Superior temporal gyrus (tissue), 1 donor: Measurements from ENCODE around the gene DOCK10.

Source experiments
- DNase-seq: peaks from one replicate; pipeline ENCODE4 v3.0.0-alpha.2; 2016; ENCODE audit errors: extremely low spot score

The DOCK10 gene

DNA sequence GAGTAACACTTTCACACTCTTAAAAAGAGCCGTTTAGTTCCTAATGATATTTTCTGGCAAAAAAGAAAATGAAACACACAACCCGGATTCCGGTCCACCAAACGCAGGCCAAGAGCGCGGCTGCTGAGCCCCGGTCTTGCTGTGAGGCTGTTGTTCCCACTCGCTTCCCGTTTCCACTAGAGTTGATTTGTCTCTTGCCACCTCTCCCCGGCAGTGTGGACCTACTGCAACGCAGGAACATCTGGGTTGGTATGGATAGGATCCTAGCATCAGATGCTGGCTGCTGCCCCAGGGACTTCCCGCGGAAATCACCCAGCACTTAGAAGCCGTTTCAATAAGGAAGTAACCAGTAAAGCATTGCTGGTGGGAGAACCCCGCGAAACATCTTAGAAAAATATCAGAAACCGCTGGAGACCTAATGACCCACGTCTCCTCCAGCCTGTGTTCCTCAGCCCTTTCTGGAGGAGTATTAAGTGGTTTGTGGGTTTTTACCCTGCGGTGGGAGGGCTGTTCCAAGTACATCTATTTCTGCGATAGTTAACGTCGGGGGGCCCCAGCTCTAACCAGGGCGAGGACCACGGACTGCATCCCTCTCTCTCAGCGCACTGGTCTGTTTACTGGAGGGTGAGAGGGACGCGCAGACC lies 939 bp downstream of the DOCK10 start:
- peak; percentile 72 for DNase-seq

DNA sequence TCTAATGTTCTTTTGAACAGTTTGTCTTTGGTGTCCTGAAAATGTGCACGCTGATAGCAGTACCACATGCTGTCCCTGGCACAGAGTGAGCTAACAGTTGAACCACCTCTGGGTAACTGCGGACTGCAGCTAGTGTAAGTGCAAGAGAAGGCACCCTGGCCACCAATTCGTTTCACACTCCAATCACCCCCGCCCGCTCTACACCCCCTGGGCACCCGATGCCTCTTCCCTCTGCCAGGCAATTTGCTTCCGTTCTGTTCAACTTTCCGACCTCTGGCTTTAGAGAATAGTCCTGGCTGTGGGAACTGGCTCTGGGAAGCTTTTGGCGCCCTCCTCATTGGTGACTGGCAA lies 1.4 kb downstream of the DOCK10 start:
- DNase-seq: peak; percentile 79

DNA sequence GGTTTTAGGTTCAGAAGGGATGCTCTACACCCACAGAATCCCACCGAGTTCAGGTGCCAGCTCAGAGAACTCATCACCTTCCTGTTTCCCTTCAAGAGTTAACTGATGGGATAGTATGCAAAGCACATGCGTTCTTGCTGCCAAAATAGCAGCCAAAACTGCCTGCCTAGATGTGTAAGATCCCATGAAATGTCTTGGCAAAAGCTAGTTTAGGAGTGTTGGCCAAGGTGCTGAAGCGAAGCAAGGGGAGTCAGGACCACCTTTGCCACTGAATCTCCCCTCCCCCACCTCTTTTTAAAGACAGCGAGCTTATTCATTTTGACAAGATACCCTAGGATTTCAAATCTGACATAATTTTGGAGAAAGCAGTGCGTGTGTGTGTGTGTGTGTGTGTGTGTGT lies 2.1 kb downstream of the DOCK10 start:
- DNase-seq: peak; percentile 48

DNA sequence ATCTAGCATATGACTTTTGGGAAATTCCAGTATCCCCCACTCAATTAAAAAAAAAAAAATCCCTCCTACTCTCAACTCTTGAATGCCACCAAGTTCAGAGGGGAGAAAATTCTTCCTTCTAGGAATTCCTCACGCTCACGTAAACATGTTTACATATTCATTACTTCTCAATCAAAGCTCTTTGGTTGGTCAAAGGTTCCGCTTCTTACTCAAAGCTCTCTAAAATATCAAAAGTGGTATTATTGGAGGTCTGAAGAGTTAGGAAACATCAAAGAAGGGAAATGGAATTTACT lies 4.1 kb downstream of the DOCK10 start:
- no peak for DNase-seq

DNA sequence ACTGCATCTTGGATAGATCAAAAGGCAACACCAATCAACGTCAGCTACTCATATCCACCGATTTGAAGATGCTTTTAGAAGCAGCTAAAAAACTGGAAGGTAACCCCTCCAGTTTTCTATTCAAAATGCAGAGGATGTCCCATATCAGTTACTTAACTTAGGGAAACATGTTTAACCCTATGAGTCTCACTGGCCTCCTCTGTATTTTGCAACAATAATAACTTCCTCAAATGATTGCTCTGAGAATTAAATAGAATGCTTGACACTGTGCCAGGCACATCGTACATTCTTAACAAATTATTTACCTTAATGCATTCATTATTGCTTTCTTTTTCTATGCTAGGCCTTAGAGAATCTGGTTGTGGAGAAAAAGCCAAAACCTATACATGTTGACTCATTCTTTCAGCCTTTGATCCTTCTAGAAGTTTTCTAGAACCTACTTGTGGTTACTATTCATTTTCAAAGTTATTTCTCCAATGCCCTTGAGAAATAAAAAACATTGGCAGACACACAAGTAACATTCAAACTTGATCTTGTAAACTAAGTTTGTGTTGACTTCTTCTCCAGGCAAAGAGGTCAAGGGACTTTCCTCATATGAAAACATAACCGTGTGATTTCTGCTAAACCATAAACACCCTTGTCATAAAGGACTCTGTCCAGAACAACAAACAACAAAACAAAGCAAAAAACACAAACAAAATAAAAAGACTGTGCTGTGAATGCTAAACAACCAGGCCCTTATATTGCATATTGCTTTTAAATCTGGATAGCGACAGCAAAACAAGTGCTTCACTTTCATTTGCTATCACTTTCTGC lies 4.6 kb downstream of the DOCK10 start:
- no peak for DNase-seq

DNA sequence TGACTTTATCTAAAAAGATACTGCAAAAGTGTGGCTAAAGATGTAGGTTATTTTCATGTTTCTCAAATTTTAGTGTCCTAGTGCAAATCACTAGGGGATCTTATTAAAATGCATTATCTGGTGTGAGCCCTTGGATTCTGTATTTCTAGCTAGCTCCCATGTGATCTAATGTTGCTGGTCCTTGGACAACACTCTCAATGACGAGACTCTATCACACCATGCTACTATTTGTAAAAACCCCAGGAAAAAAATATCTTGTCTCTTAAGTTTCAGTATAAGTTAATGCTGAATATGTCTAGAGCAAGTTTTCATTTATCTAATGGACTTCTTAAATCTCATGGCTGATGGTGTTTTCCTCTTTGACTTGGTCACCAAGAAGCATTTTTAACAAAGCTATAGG lies 5.8 kb downstream of the DOCK10 start:
- peak; percentile 60 for DNase-seq

DNA sequence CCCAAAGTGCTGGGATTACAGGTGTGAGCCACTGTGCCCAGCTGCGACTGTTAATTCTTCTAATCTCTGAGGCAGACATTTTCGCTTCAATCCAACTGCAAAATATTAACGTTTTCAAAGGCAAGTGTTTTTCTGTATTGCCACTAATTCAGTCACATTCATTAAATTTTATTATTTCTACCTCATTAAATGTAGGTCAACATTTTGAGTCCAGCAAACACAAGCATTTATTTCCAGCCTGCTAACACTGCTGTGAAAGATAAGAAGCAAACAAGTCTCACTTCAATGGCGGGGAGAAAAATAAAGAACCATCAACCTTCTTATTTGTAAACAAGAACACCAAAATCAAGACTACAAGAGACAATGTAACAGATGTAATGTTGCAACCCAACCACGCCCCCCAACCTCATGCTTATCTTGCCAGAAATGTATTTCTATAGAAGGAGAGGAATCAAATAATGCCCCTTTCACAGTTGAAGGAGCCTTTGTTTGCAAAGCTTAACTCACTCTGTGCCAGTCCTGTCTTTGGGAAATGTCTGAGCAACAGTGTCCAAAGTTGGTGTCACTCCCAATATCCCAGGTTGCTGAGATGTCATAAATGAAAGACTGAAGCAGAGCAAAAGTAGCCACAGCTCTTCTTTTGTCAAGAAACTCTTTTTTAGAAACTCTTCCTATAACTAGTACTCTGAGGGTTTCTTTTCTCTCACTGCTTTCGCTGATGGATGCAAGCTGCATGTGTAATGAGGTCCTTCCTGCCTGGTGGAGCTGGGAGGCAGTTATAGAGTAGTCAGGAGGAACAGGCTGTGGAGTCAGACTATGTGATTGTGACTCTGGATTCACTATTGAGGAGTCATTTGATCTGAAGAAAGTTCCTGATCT lies 8.6 kb downstream of the DOCK10 start:
- DNase-seq: peak; percentile 78

DNA sequence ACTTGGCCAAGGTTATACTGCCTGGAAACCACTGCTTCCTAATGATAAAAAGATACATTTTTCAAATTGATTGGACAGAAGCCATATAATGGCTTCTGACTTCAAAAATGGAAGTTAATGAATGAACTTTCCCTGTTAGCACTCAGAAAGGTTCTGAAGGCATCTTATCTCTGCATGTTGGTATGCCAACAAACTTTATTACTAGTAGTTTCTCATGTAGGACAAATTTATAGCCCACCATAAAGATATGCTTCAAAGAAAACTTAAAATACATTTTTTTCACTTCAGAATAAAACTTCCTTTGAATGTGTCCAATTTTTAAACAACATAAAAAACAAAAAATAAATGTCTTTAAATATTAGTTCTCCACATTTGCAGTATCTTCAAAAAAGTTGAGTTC lies 10.0 kb downstream of the DOCK10 start:
- no peak for DNase-seq

DNA sequence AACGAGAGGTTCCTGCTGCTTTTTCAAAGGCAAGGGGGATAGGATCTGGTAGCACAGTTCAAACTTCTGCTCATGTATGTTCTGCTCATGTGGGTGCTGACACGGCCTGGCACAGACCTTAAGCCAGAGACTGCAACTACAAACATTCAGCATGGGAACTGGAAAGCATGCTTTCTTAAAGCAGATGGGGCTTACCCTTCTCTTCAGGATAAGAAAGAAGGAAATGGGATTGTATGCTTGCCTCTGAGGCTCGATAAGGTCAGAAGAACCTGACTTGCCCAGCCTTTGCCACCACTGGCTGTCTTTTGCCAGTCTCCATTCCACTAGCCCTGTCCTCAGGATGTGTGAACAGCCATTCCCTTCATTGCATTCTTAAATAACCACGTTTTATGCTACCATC lies 10.7 kb downstream of the DOCK10 start:
- DNase-seq: no peak

DNA sequence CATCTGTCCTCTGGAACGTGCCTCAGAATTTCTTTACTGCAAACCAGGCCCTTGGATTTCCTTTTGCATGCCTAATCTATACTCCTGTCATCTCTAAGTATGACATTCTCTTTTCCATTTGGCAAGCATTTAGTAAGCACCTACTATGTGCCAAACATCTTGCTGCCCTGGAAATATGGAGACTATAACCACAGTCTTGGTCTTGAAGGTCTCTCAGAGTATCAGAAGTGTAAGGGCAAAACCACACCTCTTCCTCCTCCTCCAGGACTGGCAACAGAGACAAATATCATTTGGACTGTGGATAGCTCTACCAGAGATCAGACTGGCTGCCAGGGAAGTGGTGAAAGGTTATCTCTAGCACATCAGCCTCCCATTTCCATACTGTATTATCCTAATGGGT lies 11.4 kb downstream of the DOCK10 start:
- no peak for DNase-seq

DNA sequence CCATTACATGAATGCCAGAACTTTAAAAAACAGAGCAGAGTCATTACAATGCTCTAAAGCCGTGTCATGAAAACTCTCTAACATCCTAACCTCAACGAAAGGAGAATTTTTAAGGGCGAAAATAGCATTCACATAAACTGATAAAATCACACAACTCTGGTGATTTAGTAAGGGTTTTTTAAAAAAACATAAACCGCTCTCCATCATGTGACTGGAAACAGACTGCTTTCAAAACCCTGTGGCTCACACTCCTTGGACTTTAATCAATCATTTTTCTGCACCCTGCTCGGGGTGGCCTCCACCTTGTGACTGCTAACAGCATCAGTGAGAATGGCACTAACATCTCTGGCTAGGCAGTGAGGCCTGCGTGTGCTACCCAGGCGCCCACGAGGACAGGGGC lies 12.1 kb downstream of the DOCK10 start:
- DNase-seq: no peak

DNA sequence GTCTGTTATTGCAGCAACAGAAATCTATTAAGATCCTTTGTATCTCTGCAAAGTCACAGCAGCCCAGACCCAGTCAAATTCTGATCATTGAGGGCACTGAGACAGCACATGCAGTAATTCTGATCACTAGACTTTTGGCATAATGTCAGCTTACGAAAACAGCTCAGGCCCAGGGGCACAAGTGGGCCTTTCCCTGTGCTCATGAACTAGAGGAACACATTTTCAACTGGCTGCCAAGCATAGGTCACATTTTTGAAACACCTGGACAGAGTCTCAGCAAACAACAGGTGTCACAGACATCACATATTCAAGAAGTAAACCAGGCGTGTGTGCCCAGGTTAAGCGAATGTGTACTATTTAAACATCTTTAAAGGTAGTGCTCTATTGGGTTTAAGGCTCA lies 13.7 kb downstream of the DOCK10 start:
- DNase-seq: no peak

DNA sequence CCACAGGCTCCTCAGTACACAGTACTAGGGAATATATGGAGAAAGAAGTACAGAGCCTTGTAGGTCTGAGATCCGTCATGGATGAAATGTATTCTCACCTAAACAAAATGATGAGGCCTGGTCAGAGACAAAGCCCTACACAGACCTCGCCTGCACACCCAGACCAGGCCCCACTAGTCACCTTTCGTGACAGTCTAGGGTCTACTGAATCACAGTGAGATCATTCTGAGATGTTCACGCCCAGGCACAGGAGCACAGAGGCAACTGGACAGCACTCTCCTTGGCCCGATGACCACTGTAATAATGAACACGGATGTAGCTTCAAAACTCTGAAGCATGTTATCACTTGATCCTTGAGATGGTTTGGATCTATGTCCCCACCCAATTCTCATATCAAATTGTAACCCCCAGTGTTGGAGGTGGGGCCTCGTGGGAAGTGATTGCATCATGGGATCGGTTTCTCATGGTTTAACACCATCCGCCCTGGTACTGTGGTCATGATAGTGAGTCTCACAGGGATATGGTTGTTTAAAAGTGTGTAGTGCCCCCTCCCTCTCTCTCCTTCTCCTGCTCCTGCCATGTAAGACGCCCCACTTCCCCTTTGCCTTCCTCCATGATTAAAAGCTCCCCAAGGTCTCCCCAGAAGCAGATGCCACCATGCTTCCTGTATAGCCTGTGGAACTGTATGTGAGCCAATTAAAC lies 15.1 kb downstream of the DOCK10 start:
- DNase-seq: no peak

DNA sequence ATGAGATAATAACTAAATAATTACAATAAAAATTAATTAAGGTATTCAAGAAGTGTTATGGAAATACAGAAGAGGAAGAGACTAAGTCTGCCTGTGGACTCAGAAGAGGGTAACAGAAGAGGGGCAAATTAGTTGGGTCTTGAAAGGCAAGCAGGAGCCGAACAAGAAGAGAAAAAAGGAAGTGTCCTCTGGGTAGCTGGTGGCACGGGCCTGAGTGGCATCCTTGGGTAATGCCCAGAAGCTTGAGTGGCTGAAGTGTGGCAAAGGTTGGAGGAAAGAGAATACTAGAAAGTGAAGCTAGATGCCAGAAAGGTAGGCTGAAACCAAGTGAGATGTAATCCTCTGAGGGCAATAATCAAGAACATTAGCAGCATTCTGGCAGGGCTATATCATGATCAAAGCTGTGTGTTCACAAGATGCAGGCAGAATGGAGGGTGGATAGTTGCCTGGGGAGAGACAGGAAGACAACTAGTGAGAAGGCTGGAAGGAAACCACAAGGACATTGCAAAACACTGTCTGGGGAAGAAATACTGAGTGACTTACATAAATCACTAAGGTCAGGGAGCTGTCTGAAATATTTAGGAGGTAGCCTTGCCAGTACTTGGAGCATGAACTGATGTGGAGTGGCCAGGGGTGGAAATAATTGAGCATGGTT lies 16.2 kb downstream of the DOCK10 start:
- no peak for DNase-seq

DNA sequence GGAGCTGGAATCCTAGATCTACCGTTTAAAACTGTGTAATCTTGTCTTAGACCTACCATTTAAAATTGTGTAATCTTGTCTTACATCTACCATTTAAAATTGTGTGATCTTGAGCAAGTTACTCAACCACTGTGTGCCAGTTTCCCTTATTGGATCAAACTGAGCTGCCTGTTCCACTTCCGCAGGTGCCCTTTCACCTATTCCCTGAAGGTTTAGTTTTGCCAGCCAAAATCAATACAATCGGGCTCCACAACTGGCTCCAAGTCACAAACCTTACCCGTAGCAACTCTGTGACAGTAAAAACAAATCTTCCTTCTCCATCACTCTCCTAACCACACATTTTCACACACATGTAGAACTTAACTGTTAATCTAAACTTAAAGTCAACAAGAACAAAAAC lies 20.1 kb downstream of the DOCK10 start:
- DNase-seq: no peak

DNA sequence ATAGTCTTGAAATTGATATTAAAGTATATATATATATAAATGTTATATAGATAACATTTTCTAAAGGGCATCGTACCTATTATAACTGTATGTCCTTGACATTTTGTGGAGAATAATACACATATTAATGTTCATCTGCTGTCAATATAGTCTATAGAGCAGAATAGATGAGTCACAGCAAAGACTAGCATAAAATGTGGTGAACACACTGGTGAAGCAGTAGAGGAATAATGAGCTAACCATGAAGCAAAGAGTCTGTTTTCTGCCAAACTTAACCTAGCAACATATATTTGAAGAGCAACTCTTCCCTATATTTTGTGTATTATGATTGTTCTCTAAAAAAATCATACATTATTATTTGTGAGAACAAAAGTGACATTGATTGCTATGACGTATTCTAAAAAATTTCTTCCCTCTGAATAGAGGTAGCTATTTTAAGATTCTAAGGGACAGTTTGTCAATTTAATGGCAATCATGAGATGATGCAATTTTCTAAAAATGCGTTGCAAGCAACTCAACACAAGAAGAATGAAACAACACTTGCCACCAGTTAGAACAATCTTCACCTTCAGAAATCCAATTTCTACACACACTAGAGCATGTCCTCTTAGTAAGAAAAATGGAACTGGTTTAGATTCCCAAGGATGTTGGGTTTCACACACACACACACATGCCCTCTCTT lies 22.0 kb downstream of the DOCK10 start:
- DNase-seq: no peak

DNA sequence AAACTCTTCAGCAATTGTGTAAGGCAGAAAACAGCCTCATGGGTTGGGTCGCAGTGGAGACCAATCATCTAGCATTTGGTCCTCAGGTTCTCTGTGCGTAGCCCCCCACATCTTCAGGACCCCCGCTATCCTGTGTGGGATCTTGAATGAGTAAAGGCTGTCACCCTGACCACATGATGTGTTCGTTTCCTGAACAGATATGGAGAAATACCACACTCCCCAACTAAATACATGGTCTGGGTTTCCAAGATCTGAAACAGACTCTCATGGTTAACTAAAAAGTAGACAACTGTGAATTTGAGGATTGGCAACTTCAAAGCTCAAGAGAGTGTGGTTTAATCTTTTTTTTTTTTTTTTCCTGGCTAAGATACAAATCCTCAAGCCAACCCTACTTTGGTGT lies 23.2 kb downstream of the DOCK10 start:
- DNase-seq: no peak

DNA sequence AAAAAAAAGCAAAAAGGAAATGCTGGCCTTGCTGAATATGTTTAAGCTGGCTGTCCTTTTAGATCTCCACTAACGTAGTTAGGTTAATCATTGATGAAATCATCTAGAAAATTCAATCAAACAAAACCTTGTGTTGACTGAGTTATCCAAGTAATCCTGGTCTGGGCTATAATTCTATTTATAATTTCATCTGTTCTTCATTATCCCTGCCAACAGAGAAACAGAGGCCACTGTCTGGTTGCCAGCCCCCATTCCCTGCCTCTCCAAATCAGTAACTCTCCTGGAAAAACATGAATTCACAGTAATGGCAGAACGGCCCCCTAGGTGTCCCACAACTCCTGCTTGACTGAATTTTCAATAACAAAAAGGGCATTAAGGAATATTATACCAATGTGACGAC lies 24.6 kb downstream of the DOCK10 start:
- no peak for DNase-seq

DNA sequence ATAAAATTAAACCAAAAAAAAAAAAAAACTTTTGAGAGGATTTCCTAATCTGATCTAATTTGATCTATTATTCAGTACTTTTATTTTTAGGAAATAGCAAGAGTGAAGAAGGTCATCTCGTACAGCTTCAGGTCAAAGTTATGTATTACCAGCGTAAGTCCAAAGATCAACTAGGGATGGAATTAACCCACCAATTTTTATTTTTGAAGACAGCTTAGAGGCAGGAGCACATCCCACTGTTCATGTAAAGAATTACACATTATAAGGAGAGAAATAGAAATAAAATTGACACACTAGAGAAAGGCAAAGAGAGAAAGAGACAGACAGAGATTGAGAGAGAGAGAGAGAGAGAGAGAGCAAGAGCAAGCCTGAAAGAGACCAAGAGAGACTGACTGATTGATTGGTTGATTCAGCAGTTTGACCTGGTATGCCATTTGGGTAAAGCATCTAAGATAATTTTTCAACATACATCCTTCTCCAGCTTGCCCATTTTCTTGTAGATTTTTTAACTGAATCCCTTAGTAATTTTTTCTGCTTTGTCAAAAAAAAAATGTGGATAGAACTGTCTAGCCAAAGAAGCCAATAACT lies 25.1 kb downstream of the DOCK10 start:
- no peak for DNase-seq

DNA sequence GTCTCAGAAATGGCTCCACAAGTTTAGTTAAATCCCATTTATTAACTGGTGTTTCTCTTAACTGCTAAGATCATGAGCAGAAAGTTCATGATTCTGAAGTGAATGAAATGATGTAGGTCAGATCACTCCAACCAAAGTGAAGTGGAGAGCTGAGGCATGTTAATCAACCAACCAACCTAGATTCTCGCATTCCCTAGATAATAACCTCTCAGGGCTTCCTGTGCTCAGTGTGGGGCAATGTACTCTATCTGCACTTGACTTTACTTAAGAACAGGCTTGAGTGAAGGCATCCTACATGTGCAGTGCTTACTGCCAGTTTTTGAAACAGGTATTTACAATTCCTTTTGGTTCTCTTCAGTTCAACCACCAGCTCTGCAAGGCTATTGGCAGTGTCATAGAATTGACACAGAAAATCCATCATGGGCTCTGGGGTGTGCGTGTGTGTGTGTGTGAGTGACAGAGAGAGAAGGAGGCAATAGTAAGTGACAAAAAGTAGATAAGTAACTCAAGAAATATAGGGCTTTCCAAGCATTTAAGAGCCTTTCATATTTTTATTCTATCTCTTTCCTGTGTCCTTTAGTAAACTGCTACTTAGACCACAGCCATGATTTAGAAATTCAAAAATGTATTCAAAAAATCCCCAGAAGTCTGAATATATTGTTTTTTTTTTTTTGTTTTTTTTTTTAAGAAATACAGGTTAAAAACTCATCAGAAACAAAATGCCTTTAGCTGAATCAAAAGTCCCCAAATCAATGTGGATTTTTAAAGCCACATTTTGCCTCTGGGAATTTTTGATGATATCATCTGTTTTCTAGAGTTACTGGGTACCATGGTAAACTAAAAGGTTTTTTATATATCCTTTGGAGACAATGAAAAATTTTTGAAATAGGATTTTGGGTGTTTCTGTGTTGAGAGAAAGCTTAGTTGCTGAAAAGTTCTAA lies 28.6 kb downstream of the DOCK10 start:
- DNase-seq: no peak
